Measurements from ENCODE around the gene ZNF646.

DNA sequence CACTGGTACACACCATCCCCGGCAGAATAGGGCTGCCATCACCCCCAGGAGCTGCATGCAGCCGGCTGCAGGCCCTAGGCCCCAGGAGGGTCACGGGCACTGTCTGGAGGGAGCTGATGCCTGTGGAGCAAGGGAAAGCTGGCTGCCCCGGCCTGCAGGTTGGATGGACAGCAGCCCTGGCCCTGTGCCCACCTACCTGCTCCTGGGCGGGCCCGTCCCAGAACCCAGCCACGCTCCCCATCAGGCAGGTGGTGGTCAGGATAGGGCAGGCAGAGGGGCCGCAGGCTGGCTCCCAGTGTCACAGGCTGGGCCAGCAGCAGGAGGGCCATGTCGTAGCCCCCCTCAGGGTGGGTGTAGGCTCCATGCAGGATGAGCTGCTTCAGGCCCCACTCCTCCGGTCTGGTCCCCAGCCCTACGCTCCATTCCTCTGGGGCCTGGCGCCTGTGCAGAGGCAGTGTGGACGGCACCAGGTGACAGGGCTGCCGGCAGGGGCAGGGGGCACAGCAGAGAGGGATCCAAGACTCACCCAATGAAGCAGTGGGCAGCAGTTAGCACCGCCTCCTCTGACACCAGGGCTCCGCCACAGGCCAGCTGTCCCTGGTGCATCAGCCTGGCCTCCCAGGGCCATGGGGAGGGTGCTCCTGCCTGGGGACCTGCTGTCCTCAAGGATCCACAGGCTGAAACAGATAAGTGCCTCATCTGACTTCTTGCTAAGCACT is 10.5 kb downstream of the ZNF646 start:
- TF ChIP-seq, protein P1, sequence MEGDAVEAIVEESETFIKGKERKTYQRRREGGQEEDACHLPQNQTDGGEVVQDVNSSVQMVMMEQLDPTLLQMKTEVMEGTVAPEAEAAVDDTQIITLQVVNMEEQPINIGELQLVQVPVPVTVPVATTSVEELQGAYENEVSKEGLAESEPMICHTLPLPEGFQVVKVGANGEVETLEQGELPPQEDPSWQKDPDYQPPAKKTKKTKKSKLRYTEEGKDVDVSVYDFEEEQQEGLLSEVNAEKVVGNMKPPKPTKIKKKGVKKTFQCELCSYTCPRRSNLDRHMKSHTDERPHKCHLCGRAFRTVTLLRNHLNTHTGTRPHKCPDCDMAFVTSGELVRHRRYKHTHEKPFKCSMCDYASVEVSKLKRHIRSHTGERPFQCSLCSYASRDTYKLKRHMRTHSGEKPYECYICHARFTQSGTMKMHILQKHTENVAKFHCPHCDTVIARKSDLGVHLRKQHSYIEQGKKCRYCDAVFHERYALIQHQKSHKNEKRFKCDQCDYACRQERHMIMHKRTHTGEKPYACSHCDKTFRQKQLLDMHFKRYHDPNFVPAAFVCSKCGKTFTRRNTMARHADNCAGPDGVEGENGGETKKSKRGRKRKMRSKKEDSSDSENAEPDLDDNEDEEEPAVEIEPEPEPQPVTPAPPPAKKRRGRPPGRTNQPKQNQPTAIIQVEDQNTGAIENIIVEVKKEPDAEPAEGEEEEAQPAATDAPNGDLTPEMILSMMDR (conservative IDR thresholded peaks at IDR 0.05; ENCODE audit: low read length): no peak
- no peak for TF ChIP-seq EZH2phosphoT487 (IDR thresholded peaks at IDR 0.05; ENCODE audit: borderline replicate concordance)
